Skin epidermis (tissue), 12 donors: ENCODE measurements around the gene GASK1B.
A peak's percentile ranks its signal among the peaks of the same experiment; 100 is the strongest.

Source experiments
- H3K27ac ChIP-seq, 21 experiments: fragments of 200-600 bp; sonication (generic) in 11 of 21; one replicate each; pipeline ENCODE4 v1.5.0; 2020; ENCODE audit warnings: mild to moderate bottlenecking in 3 of 21, inconsistent platforms in 2 of 21, moderate library complexity in 2 of 21
- H3K4me3 ChIP-seq, 7 experiments: fragments of 200-600 bp; sonication (generic) in 2 of 7; one replicate each; pipeline ENCODE4 v1.5.0; 2020; ENCODE audit warnings: inconsistent platforms in 2 of 7, mild to moderate bottlenecking in 2 of 7, moderate library complexity in 1 of 7

Gene GASK1B

GRCh38 chr4:158159054-158159717 lies 13.6 kb downstream of the GASK1B start:
- Histone ChIP-seq H3K4me3 (no peak overlapping the region), H3K27ac (peak overlapping the region in 6 of 21 experiments; percentile 3 to 58 (median 26))

- no peak overlapping the region for H3K4me3 ChIP-seq
- peak overlapping the region in 3 of 21 experiments; percentile 1 to 71 (median 22) for H3K27ac ChIP-seq
These were observed 15.4 kb downstream of the GASK1B start for GRCh38 chr4:158157412-158157811.

- Histone ChIP-seq H3K4me3 (no peak overlapping the region), H3K27ac (peak overlapping the region in 2 of 21 experiments; percentile 22 to 71)
These were observed 17.0 kb downstream of the GASK1B start for GRCh38 chr4:158155656-158156356.

- H3K4me3 ChIP-seq = no peak overlapping the region
- no peak overlapping the region for H3K27ac ChIP-seq
These were observed 25.7 kb downstream of the GASK1B start for GRCh38 chr4:158147151-158147550.

GRCh38 chr4:158146736-158147135 lies 26.1 kb downstream of the GASK1B start:
- Histone ChIP-seq H3K27ac (no peak overlapping the region), H3K4me3 (no peak overlapping the region)

- no peak overlapping the region for H3K4me3 ChIP-seq
- no peak overlapping the region for H3K27ac ChIP-seq
These were observed 33.7 kb downstream of the GASK1B start for GRCh38 chr4:158139086-158139485.

GRCh38 chr4:158134222-158134621 lies 38.6 kb downstream of the GASK1B start:
- Histone ChIP-seq H3K4me3 (no peak overlapping the region), H3K27ac (no peak overlapping the region)

- no peak overlapping the region for H3K4me3 ChIP-seq
- H3K27ac ChIP-seq = no peak overlapping the region
These were observed 39.3 kb downstream of the GASK1B start for GRCh38 chr4:158133551-158133950.

- Histone ChIP-seq H3K4me3 (no peak overlapping the region), H3K27ac (peak overlapping the region in 10 of 21 experiments; percentile 20 to 62 (median 36))
These were observed 41.8 kb downstream of the GASK1B start for GRCh38 chr4:158131027-158131426.

- H3K27ac ChIP-seq = peak overlapping the region in 8 of 21 experiments; percentile 5 to 52 (median 28)
These were observed 42.6 kb downstream of the GASK1B start for GRCh38 chr4:158130204-158130603.

GRCh38 chr4:158129694-158130093 lies 43.1 kb downstream of the GASK1B start:
- H3K27ac ChIP-seq = peak overlapping the region in 2 of 21 experiments; percentile 9 to 37
- no peak overlapping the region for H3K4me3 ChIP-seq

More at GRCh38 chr4:158130204-158130603, 42.6 kb downstream of the GASK1B start:
- H3K4me3 ChIP-seq = no peak overlapping the region

- Histone ChIP-seq H3K4me3 (no peak overlapping the region), H3K27ac (no peak overlapping the region)
These were observed 44.3 kb downstream of the GASK1B start for GRCh38 chr4:158128540-158128939.

- H3K27ac ChIP-seq = no peak overlapping the region
These were observed 47.5 kb downstream of the GASK1B start for GRCh38 chr4:158125310-158125709.

More at GRCh38 chr4:158125310-158125709, 47.5 kb downstream of the GASK1B start:
- no peak overlapping the region for H3K4me3 ChIP-seq
